Sigmoid colon (tissue), 7 donors: ENCODE measurements around the gene MSL2. TPM values are rescaled to one million over a fixed set of nuclear protein-coding genes. Genes with fewer than 3 reads are reported as not detected.
"Not testable (repeated sequence)": the region's sequence is repeated elsewhere in the genome, so short reads cannot be mapped to it uniquely, and the experiment has no call there.

Source experiments
- DNase-seq: peaks from one replicate; pipeline ENCODE4 v3.0.0-alpha.2; 2019
- H3K27ac ChIP-seq, 4 donors: fragments of 200-600 bp; sonication (generic); one replicate each; pipeline ENCODE4 v1.5.1; 2016 to 2019; ENCODE audit warnings: mild to moderate bottlenecking in 1 of 4
- H3K27me3 ChIP-seq, 3 donors: fragments of 200-600 bp; sonication (generic); one replicate each; pipeline ENCODE4 v1.5.1; 2019; ENCODE audit warnings: mild to moderate bottlenecking in 1 of 3
- H3K36me3 ChIP-seq, 4 donors: fragments of 200-600 bp; sonication (generic); one replicate each; pipeline ENCODE4 v1.5.1; 2016 to 2019
- H3K4me1 ChIP-seq, 4 donors: fragments of 200-600 bp; sonication (generic); one replicate each; pipeline ENCODE4 v1.5.1; 2017 to 2019
- H3K4me3 ChIP-seq, 4 donors: fragments of 200-600 bp; sonication (generic); one replicate each; pipeline ENCODE4 v1.5.1; 2017 to 2019; ENCODE audit warnings: mild to moderate bottlenecking in 2 of 4, moderate library complexity in 1 of 4
- H3K9me3 ChIP-seq, 4 donors: fragments of 200-600 bp in 3 of 4; sonication (generic) in 3 of 4; one replicate each; pipeline versions ENCODE4 v1.5.1 to v1.6.1; 2013 to 2019
- EP300 ChIP-seq, 4 donors: sonication (generic); formaldehyde crosslinking; IDR thresholded peaks; one replicate each; pipeline ENCODE4 v1.6.1; 2017; ENCODE audit warnings: antibody characterized with exemption in 4 of 4
- POLR2A ChIP-seq, 2 donors: fragments of 450-650 bp; IDR thresholded peaks; one replicate each; pipeline ENCODE4 v1.6.1; 2016; ENCODE audit warnings: antibody characterized with exemption in 2 of 2, mild to moderate bottlenecking in 2 of 2, moderate library complexity in 2 of 2
- POLR2AphosphoS5 ChIP-seq, 4 donors: sonication (generic); formaldehyde crosslinking; IDR thresholded peaks; one replicate each; pipeline ENCODE4 v1.6.1; 2017; ENCODE audit warnings: antibody characterized with exemption in 4 of 4
- WGBS, 2 donors: extraction: QIAGEN DNeasy Blood & Tissue Kit; methylation state at CpG; one replicate each; pipeline ENCODE4 v1.1.7; 2013; 5-methylcytosine and 5-hydroxymethylcytosine counted together
- intact Hi-C: fragments of 100-400 bp; cut with DNase I; formaldehyde crosslinking; loops from one replicate; pipeline ENCODE4 v1.15.1; 2023
- polyA plus RNA-seq, 3 donors: library from polyadenylated mRNA; stranded (reverse); fragments of 200-250 nt; gene quantifications; one replicate each; pipeline ENCODE4 v1.2.3, GENCODE V29; 2013
- total RNA-seq, 4 donors: library from RNA; depleted of rRNA; stranded (reverse); fragments of >200 nt; gene quantifications; one replicate each; pipeline ENCODE4 v1.1.0, GENCODE V29; 2016
- TF ChIP-seq, protein P1 (sequence below), 4 experiments: fragments of 450-650 bp in 3 of 4; fragments of 200-600 bp in 1 of 4; IDR thresholded peaks; one replicate each; pipeline ENCODE4 v1.5.1; 2016 to 2019; ENCODE audit warnings: antibody characterized with exemption in 4 of 4, mild to moderate bottlenecking in 3 of 4, moderate library complexity in 2 of 4
- donor health status: healthy with polysubstance abuse.
- donor health status: Bipolar disorder and iron deficiency.
- donor health status: healthy.

MSL2 gene
- total and polyA plus RNA-seq, 7 donors: 3.2 to 23.9 (median 18.7) TPM

DNA sequence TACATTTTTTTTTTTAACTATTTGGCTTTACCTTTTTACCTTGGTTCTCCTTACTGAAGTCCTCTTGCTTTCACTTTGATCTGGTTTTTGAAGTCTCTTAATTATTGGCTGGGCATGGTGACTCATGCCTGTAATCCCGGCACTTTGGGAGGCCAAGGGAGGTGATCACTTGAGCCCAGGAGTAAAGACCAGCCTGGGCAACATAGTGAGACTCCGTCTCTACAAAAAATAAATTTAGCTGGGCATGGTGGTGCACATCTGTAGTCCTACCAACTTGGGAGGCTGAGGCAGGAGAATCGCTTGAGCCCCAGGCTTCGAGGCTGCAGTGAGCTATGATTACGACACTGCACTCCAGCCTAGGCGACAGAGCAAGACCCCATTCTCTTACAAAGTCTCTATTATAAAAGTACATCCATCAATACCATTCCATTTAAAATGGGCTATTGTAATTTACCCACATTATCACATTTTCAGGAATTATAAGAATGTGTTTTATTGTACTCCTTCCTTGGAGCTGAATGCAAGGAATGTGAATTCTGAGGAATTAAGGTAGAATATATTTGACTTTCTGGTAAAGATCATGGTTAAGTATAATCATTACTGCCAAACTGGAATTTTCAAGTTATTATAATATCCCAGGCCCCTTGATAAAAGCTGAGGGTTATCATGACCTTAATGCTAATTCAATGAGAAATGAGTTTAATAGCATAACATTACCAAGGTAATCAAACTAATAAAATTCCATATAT, 49.0 kb downstream of the MSL2 start:
- peaks cover 0 to 37% (median 7%) of the 10 kb centered on the region in 4 donors for H3K36me3 ChIP-seq
- no peak overlapping the region for H3K4me3 ChIP-seq
- intact Hi-C loops: no loop called here
- TF ChIP-seq EP300 (IDR thresholded peaks at IDR 0.05): no peak
- TF ChIP-seq POLR2A (IDR thresholded peaks at IDR 0.05): no peak
- TF ChIP-seq, protein P1, sequence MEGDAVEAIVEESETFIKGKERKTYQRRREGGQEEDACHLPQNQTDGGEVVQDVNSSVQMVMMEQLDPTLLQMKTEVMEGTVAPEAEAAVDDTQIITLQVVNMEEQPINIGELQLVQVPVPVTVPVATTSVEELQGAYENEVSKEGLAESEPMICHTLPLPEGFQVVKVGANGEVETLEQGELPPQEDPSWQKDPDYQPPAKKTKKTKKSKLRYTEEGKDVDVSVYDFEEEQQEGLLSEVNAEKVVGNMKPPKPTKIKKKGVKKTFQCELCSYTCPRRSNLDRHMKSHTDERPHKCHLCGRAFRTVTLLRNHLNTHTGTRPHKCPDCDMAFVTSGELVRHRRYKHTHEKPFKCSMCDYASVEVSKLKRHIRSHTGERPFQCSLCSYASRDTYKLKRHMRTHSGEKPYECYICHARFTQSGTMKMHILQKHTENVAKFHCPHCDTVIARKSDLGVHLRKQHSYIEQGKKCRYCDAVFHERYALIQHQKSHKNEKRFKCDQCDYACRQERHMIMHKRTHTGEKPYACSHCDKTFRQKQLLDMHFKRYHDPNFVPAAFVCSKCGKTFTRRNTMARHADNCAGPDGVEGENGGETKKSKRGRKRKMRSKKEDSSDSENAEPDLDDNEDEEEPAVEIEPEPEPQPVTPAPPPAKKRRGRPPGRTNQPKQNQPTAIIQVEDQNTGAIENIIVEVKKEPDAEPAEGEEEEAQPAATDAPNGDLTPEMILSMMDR (IDR thresholded peaks at IDR 0.05): no peak
- TF ChIP-seq POLR2AphosphoS5 (IDR thresholded peaks at IDR 0.05): no peak
- no peak overlapping the region for H3K27ac ChIP-seq
- no peaks in the 10 kb centered on the region for H3K27me3 ChIP-seq
- peaks cover 0 to 40% (median 26%) of the 10 kb centered on the region in 4 donors for H3K4me1 ChIP-seq
- 86 to 91% methylated on average over 6 of the region's 6 CpGs for WGBS, 2 donors
- H3K9me3 ChIP-seq: no peaks in the 10 kb centered on the region
- no peak for DNase-seq

DNA sequence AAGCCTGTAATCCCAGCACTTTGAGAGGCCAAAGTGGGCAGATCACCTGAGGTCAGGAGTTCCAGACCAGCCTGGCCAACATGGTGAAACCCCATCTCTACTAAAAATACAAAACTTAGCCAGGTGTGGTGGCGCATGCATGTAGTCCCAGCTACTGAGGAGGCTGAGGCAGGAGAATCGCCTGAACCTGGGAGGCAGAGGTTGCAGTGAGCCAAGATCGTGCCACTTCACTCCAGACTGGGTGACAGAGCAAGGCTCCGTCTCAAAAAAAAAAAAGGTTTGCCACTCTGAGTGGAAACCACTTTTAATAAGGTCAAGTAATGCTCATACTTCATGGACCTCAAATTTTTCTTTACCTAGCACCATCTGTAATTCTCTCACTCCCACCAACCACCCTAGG, 51.7 kb downstream of the MSL2 start:
- H3K27me3 ChIP-seq, DNase-seq, H3K9me3 ChIP-seq, intact Hi-C loops, H3K27ac ChIP-seq, H3K4me3 ChIP-seq: not testable (repeated sequence)
- Histone ChIP-seq H3K36me3 (peaks cover 0 to 23% (median 7%) of the 10 kb centered on the region in 4 donors), H3K4me1 (peaks cover 0 to 21% (median 19%) of the 10 kb centered on the region in 4 donors)
- TF ChIP-seq POLR2AphosphoS5 (IDR thresholded peaks at IDR 0.05): peak in 1 of 4 donors; percentile 2
- WGBS, 2 donors: 99% methylated on average over 4 of the region's 4 CpGs

DNA sequence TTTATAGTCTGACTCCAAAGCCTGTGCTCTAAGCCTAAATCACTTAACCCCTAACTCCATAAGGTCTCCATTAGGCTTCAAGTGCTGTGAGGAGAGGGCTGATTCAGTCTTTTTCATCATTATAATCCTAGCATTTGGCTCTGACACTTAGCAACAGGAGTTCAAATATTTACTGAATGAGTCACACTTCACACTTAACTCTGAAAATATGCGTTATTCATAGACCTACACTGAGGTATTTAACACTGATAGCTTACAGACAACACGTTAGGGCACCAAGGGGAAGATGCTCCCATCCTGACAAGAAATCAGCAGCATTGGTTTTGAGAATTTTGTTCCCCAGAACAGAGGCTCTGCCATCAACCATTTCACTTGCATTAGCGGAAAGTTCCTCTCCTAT, 53.5 kb downstream of the MSL2 start:
- Histone ChIP-seq H3K4me1 (peaks cover 0 to 20% (median 14%) of the 10 kb centered on the region in 4 donors), H3K36me3 (peaks cover 0 to 27% (median 7%) of the 10 kb centered on the region in 4 donors), H3K27ac (peak overlapping the region in 3 of 4 donors; percentile 37 to 62 (median 55)), H3K9me3 (no peaks in the 10 kb centered on the region), H3K27me3 (no peaks in the 10 kb centered on the region), H3K4me3 (no peak overlapping the region)
- 37 to 59% methylated on average over 3 of the region's 3 CpGs for WGBS, 2 donors
- no peak for DNase-seq
- TF ChIP-seq, protein P1 (IDR thresholded peaks at IDR 0.05): no peak
- TF ChIP-seq POLR2AphosphoS5 (IDR thresholded peaks at IDR 0.05): peak in 1 of 4 donors; percentile 36
- no peak for TF ChIP-seq EP300 (IDR thresholded peaks at IDR 0.05)
- TF ChIP-seq POLR2A (IDR thresholded peaks at IDR 0.05): no peak
- intact Hi-C loops: no loop called here

DNA sequence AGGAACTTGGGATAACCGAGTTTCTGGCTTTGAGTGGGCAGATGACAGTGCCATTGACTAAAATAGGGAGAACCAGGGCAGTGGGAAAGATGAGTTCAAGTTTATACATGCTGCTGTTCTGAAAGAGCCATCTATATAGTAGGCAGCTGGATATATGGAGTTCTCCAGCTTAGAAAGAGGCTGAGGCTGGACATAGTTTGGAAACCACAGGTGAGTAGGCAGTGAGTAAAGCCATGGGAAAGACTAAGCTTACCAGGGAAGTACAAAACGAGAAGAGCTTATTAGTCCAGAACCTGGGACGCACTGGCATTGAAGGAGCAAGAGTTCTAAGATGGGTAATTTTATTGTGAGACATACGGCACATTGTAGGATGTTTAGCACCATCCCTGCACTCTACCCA, 54.2 kb downstream of the MSL2 start:
- Histone ChIP-seq H3K4me3 (no peak overlapping the region), H3K27ac (peak overlapping the region in 3 of 4 donors; percentile 37 to 62 (median 55)), H3K36me3 (peaks cover 0 to 26% (median 7%) of the 10 kb centered on the region in 4 donors), H3K27me3 (no peaks in the 10 kb centered on the region), H3K4me1 (peaks cover 0 to 16% (median 11%) of the 10 kb centered on the region in 4 donors), H3K9me3 (no peaks in the 10 kb centered on the region)
- DNase-seq: no peak
- TF ChIP-seq, protein P1 (IDR thresholded peaks at IDR 0.05): no peak
- TF ChIP-seq POLR2A (IDR thresholded peaks at IDR 0.05) (no peak), POLR2AphosphoS5 (IDR thresholded peaks at IDR 0.05) (no peak), EP300 (IDR thresholded peaks at IDR 0.05) (no peak)
- 91 to 94% methylated on average over 4 of the region's 4 CpGs for WGBS, 2 donors
- intact Hi-C loops: no loop called here

DNA sequence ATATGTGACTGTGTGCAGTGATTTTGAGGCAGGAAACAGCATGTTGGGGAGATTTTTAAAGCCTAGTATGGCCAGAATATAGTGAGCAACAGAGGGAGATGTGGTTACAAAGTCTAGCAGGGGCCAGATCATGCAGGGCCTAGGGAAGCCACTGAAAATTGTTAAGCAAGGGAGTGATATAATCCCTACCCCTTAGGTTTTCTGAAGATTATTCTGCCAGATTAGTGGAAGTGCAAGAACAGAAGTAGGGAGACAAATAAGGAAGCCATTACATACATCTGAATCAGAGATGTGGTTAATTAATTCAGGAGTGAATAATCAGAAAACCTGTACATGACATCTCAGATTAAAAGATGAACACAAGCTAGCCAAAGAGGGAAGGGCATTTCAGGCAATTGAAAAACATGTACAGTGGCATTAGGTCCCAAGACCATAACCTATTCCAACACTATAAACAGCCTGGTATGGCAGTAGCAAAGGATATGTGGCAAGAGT, 54.8 kb downstream of the MSL2 start:
- Histone ChIP-seq H3K4me1 (peaks cover 0 to 12% (median 11%) of the 10 kb centered on the region in 4 donors), H3K9me3 (no peaks in the 10 kb centered on the region), H3K27ac (peak overlapping the region in 3 of 4 donors; percentile 37 to 62 (median 55)), H3K36me3 (peaks cover 0 to 21% (median 7%) of the 10 kb centered on the region in 4 donors), H3K27me3 (no peaks in the 10 kb centered on the region), H3K4me3 (no peak overlapping the region)
- DNase-seq: no peak
- intact Hi-C loops: no loop called here
- TF ChIP-seq, protein P1 (IDR thresholded peaks at IDR 0.05): no peak
- TF ChIP-seq EP300 (IDR thresholded peaks at IDR 0.05): no peak
- no peak for TF ChIP-seq POLR2A (IDR thresholded peaks at IDR 0.05)
